HCT116 (cell line): ENCODE results near the gene ZNF143.

Experiments
- CEBPB ChIP-seq: IDR thresholded peaks from 2 replicates; pipeline ENCODE4 v1.6.1; 2012; ENCODE audit warnings: low read depth
- CTCF ChIP-seq, 3 experiments: fragments of 200-600 bp in 1 of 3; sonication (generic) in 1 of 3; IDR thresholded peaks in 2 of 3; conservative IDR thresholded peaks in 1 of 3; 2 replicates each; pipeline ENCODE4 v1.5.1; 2012 to 2017; ENCODE audit warnings: low read depth in 2 of 3, low read length in 2 of 3, antibody characterized with exemption in 1 of 3, borderline replicate concordance in 1 of 3, control low read depth in 1 of 3, mild to moderate bottlenecking in 1 of 3, mixed read lengths in 1 of 3, mixed run types in 1 of 3, moderate library complexity in 1 of 3; ENCODE audit not compliant: insufficient read depth in 1 of 3
- ELF1 ChIP-seq: IDR thresholded peaks from 2 replicates; pipeline ENCODE4 v1.6.1; 2012; ENCODE audit warnings: low read depth, borderline replicate concordance
- EZH2phosphoT487 ChIP-seq: fragments of 200-600 bp; IDR thresholded peaks from 2 replicates; pipeline ENCODE4 v1.6.1; 2018; ENCODE audit warnings: antibody characterized with exemption, borderline replicate concordance
- JUND ChIP-seq: IDR thresholded peaks from 2 replicates; pipeline ENCODE4 v1.6.1; 2012
- POLR2A ChIP-seq: IDR thresholded peaks from 2 replicates; pipeline ENCODE4 v1.7.0; 2011; ENCODE audit warnings: borderline replicate concordance; ENCODE audit not compliant: insufficient read depth, insufficient read length; ENCODE audit errors: extremely low read depth
- POLR2AphosphoS5 ChIP-seq: IDR thresholded peaks from 2 replicates; pipeline ENCODE4 v1.6.1; 2011; ENCODE audit warnings: mild to moderate bottlenecking, low read depth, low read length, moderate library complexity
- RAD21 ChIP-seq: IDR thresholded peaks from 2 replicates; pipeline ENCODE4 v1.6.1; 2012; ENCODE audit warnings: low read depth, mild to moderate bottlenecking
- SP1 ChIP-seq: IDR thresholded peaks from 2 replicates; pipeline ENCODE4 v1.6.1; 2012; ENCODE audit warnings: low read depth
- TCF7L2 ChIP-seq: IDR thresholded peaks from 2 replicates; pipeline ENCODE4 v1.7.0; 2011; ENCODE audit warnings: borderline replicate concordance, inconsistent platforms; ENCODE audit not compliant: insufficient read depth, insufficient read length; ENCODE audit errors: extremely low read depth
- TF ChIP-seq, protein P1 (sequence below): IDR thresholded peaks from 2 replicates; pipeline ENCODE4 v1.6.1; 2012; ENCODE audit warnings: low read depth

DNA sequence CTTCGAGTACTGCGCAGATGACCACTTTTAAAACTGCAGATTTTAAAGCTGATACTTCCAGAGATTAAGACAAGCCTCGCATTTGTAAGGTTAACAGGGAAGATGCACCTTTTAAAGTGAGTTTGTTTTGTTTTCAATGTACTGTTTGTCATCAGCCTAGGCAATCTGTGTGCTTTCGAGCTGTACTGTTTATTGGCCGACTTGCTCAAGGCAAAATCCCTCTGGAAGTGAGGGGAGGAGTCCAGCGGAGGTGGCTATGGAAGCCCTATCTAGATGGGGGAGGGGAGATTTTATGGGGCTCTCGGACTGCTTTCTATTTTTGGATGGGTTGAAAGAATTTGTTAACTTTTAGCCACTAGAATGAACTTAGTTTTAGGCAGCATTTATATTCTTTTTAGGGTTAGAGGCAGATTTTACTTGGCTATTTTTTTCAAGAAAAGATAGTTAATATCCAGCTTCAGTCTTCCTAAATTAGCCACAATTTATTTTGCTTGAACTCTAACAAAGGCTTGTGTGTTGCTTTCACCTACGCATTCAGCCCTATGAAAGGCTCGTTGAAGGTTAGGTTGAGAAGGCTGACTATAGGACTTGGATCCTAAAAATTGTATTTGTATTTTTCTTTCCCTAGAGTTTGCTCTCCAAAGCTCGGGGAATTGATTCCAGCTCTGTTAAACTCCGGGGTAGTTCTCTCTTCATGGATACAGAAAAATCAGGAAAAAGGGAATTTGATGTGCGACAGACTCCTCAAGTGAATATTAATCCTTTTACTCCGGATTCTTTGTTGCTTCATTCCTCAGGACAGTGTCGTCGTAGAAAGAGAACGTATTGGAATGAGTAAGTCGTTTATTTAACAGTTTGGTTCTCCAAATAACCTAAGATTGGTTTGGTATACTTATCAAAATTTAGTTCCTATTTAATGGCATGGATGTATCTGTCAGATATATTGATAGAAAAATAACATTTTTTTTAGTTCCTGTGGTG, 114.7 kb downstream of the ZNF143 start:
- TF ChIP-seq CTCF (IDR thresholded peaks at IDR 0.05 in 2 of 3, conservative IDR thresholded peaks at IDR 0.05 in 1 of 3; ENCODE audit: borderline replicate concordance in 1 of 3, insufficient read depth in 1 of 3, low read depth in 2 of 3, low read length in 2 of 3) (no peak), POLR2AphosphoS5 (peak; percentile 57), EZH2phosphoT487 (no peak), JUND (no peak), RAD21 (0 out of 2 replicates have a peak, but pooled peaks have one; percentile 2), CEBPB (no peak), TCF7L2 (no peak), ELF1 (no peak), SP1 (no peak; the same call in 1 of the 2 replicates), POLR2A (no peak)
- TF ChIP-seq, protein P1, sequence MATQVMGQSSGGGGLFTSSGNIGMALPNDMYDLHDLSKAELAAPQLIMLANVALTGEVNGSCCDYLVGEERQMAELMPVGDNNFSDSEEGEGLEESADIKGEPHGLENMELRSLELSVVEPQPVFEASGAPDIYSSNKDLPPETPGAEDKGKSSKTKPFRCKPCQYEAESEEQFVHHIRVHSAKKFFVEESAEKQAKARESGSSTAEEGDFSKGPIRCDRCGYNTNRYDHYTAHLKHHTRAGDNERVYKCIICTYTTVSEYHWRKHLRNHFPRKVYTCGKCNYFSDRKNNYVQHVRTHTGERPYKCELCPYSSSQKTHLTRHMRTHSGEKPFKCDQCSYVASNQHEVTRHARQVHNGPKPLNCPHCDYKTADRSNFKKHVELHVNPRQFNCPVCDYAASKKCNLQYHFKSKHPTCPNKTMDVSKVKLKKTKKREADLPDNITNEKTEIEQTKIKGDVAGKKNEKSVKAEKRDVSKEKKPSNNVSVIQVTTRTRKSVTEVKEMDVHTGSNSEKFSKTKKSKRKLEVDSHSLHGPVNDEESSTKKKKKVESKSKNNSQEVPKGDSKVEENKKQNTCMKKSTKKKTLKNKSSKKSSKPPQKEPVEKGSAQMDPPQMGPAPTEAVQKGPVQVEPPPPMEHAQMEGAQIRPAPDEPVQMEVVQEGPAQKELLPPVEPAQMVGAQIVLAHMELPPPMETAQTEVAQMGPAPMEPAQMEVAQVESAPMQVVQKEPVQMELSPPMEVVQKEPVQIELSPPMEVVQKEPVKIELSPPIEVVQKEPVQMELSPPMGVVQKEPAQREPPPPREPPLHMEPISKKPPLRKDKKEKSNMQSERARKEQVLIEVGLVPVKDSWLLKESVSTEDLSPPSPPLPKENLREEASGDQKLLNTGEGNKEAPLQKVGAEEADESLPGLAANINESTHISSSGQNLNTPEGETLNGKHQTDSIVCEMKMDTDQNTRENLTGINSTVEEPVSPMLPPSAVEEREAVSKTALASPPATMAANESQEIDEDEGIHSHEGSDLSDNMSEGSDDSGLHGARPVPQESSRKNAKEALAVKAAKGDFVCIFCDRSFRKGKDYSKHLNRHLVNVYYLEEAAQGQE = no peak
